ENCODE measurements around the gene ANKDD1A. TPM values are rescaled to one million over a fixed set of nuclear protein-coding genes. Genes with fewer than 3 reads are reported as not detected.

The ANKDD1A gene
- total and polyA plus RNA-seq, 4 donors: 2.3 to 6.8 (median 4.2) TPM

DNA sequence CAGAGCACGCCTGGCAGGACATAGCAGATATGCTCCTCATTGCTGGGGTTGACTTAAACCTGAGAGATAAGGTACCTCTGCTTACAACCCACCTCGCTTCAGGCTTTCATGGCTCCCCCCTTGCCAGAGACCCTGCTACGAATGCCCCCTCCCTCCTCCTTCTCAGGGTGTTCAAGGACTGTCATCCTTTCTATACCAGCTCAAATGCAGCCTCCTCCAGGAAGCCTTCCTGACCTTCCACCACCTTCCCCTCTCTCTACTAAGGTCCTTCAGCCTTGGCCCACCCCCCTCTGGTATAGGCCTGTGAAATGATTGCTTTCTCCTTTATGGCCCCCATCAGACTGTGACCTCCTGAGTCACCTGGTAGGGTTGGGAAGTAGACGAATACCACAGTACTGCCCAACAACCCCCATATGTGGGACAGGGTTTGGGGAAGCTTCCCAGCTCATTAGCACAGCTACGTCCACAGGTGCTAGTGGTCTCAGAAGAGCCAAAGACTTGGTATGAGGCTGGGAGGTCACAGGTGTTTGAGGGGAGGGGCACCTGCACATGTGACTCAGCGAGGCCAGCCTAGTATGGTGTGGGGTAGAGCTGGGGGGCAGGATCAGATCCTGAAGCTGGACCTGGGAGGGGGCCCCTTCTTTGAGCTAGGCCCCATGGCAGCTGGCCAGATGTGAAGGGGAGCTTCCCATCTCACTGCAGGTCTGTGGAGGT is 32.0 kb downstream of the ANKDD1A start:
- no peaks in the 10 kb centered on the region for H3K9me3 ChIP-seq (ENCODE audit: control insufficient read depth in 4 of 4, insufficient read depth in 3 of 4, low read length in 3 of 4)
- H3K9ac ChIP-seq (ENCODE audit: insufficient read depth in 1 of 2, low read length in 2 of 2): no peak overlapping the region
- WGBS, 2 donors: 90 to 94% methylated on average over 6 of the region's 6 CpGs
- no peak for ATAC-seq (ENCODE audit: insufficient read depth, low FRiP score)
- H3K27ac ChIP-seq (ENCODE audit: low read depth in 1 of 2, low read length in 1 of 2): no peak overlapping the region
- no peaks in the 10 kb centered on the region for H3K27me3 ChIP-seq (ENCODE audit: control insufficient read depth in 3 of 3, insufficient read depth in 3 of 3, low read length in 2 of 3)
- no peaks in the 10 kb centered on the region for H3K4me1 ChIP-seq (ENCODE audit: control insufficient read depth in 5 of 5, insufficient read depth in 5 of 5, low read length in 5 of 5)
- no peak for DNase-seq
- H3K36me3 ChIP-seq (ENCODE audit: control insufficient read depth in 4 of 4, insufficient read depth in 4 of 4, low read length in 4 of 4): peaks cover 0 to 3% (median 0%) of the 10 kb centered on the region in 4 donors
- no peak overlapping the region for H3K4me3 ChIP-seq
- TF ChIP-seq CTCF (IDR thresholded peaks at IDR 0.05; ENCODE audit: control extremely low read depth, extremely low read depth): no peak

GRCh38 chr15:64944961-64945360 is 33.3 kb downstream of the ANKDD1A start:
- DNase-seq (no peak), ATAC-seq (ENCODE audit: insufficient read depth, low FRiP score) (no peak)
- WGBS, 2 donors: 70% methylated on average over 4 of the region's 4 CpGs
- Histone ChIP-seq H3K4me3 (no peak overlapping the region), H3K9ac (ENCODE audit: insufficient read depth in 1 of 2, low read length in 2 of 2) (no peak overlapping the region), H3K9me3 (ENCODE audit: control insufficient read depth in 4 of 4, insufficient read depth in 3 of 4, low read length in 3 of 4) (no peaks in the 10 kb centered on the region), H3K36me3 (ENCODE audit: control insufficient read depth in 4 of 4, insufficient read depth in 4 of 4, low read length in 4 of 4) (peaks cover 0 to 3% (median 0%) of the 10 kb centered on the region in 4 donors), H3K27me3 (ENCODE audit: control insufficient read depth in 3 of 3, insufficient read depth in 3 of 3, low read length in 2 of 3) (no peaks in the 10 kb centered on the region), H3K27ac (ENCODE audit: low read depth in 1 of 2, low read length in 1 of 2) (no peak overlapping the region), H3K4me1 (ENCODE audit: control insufficient read depth in 5 of 5, insufficient read depth in 5 of 5, low read length in 5 of 5) (no peaks in the 10 kb centered on the region)
- no peak for TF ChIP-seq CTCF (IDR thresholded peaks at IDR 0.05; ENCODE audit: control extremely low read depth, extremely low read depth)

DNA sequence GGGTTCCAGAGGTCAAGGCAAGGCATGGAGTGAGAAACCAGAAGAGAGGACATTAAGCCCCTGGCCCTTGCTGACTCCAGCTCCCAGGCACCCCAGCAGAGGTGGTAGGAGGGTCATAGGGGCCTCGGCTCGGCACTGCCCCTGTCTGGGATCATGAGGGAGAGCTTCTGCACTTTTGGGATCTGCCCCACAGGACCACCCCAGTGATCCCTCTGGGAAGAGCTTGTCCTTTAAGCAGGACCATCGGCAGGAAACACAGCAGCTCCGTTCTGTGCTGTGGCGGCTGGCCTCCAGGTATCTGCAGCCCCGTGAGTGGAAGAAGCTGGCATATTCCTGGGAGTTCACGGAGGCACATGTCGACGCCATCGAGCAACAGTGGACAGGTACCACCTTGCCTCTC is 35.5 kb downstream of the ANKDD1A start:
- Histone ChIP-seq H3K9ac (ENCODE audit: insufficient read depth in 1 of 2, low read length in 2 of 2) (no peak overlapping the region), H3K4me1 (ENCODE audit: control insufficient read depth in 5 of 5, insufficient read depth in 5 of 5, low read length in 5 of 5) (no peaks in the 10 kb centered on the region), H3K36me3 (ENCODE audit: control insufficient read depth in 4 of 4, insufficient read depth in 4 of 4, low read length in 4 of 4) (peaks cover 0 to 3% (median 0%) of the 10 kb centered on the region in 4 donors), H3K4me3 (no peak overlapping the region), H3K27ac (ENCODE audit: low read depth in 1 of 2, low read length in 1 of 2) (no peak overlapping the region), H3K9me3 (ENCODE audit: control insufficient read depth in 4 of 4, insufficient read depth in 3 of 4, low read length in 3 of 4) (no peaks in the 10 kb centered on the region), H3K27me3 (ENCODE audit: control insufficient read depth in 3 of 3, insufficient read depth in 3 of 3, low read length in 2 of 3) (no peaks in the 10 kb centered on the region)
- DNase-seq (no peak), ATAC-seq (ENCODE audit: insufficient read depth, low FRiP score) (no peak)
- WGBS, 2 donors: 90 to 93% methylated on average over 10 of the region's 10 CpGs
- no peak for TF ChIP-seq CTCF (IDR thresholded peaks at IDR 0.05; ENCODE audit: control extremely low read depth, extremely low read depth)

DNA sequence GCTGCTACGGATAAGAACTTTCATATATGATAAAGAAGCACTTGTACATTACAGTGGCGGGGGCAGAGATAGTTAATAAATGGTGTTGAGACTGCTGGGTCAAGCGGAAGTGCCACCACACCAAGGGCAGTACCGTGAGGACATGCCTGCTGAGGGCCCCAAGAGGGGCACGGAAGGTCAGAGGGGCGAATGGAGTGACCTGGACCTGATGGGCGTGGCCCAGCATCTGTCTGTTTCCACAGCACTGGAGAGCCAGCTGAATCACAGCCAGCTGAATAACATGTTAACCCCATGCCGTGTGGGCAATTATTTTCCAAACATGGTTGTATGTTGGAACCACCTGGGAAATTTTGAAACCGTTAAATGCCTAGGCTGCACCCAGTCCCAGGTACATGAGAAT is 37.2 kb downstream of the ANKDD1A start:
- Histone ChIP-seq H3K4me1 (ENCODE audit: control insufficient read depth in 5 of 5, insufficient read depth in 5 of 5, low read length in 5 of 5) (no peaks in the 10 kb centered on the region), H3K27ac (ENCODE audit: low read depth in 1 of 2, low read length in 1 of 2) (no peak overlapping the region), H3K36me3 (ENCODE audit: control insufficient read depth in 4 of 4, insufficient read depth in 4 of 4, low read length in 4 of 4) (peaks cover 0 to 3% (median 0%) of the 10 kb centered on the region in 4 donors), H3K9ac (ENCODE audit: insufficient read depth in 1 of 2, low read length in 2 of 2) (no peak overlapping the region), H3K4me3 (no peak overlapping the region), H3K9me3 (ENCODE audit: control insufficient read depth in 4 of 4, insufficient read depth in 3 of 4, low read length in 3 of 4) (no peaks in the 10 kb centered on the region), H3K27me3 (ENCODE audit: control insufficient read depth in 3 of 3, insufficient read depth in 3 of 3, low read length in 2 of 3) (no peaks in the 10 kb centered on the region)
- no peak for TF ChIP-seq CTCF (IDR thresholded peaks at IDR 0.05; ENCODE audit: control extremely low read depth, extremely low read depth)
- 76 to 85% methylated on average over 9 of the region's 9 CpGs for WGBS, 2 donors
- DNase-seq (no peak), ATAC-seq (ENCODE audit: insufficient read depth, low FRiP score) (no peak)
